Astrocyte (in vitro differentiated cells and primary cell): ENCODE data around the gene IL17RD.

ENCODE experiments used
- EZH2 ChIP-seq: IDR thresholded peaks from 2 replicates; pipeline ENCODE4 v1.6.1; 2012; ENCODE audit warnings: mild to moderate bottlenecking, low read length, inconsistent platforms; ENCODE audit not compliant: insufficient read depth
- TF ChIP-seq, protein P1 (sequence below): IDR thresholded peaks from 2 replicates; pipeline ENCODE4 v1.5.1; 2011; ENCODE audit warnings: low read depth, mild to moderate bottlenecking, inconsistent platforms, low read length, moderate library complexity; ENCODE audit not compliant: insufficient read depth

DNA sequence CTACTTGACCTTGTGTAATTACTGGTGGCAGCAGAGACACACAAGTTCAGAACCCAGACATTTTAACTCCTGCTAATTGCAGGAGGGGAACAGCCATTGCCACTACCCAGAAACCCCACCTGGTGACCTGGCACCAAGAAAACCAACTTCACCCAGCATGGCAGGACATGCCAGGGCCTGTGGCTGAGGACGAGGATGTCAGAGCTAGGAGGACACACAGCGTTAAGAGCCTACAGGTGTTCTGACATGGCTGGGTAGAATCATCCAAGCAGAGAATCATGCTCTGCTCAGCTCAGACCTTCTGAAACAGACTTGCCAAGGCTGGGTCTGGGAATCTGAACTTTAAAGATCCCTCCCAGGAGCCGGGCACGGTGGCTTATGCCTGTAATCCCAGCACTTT is 116.4 kb downstream of the IL17RD start:
- TF ChIP-seq, protein P1, sequence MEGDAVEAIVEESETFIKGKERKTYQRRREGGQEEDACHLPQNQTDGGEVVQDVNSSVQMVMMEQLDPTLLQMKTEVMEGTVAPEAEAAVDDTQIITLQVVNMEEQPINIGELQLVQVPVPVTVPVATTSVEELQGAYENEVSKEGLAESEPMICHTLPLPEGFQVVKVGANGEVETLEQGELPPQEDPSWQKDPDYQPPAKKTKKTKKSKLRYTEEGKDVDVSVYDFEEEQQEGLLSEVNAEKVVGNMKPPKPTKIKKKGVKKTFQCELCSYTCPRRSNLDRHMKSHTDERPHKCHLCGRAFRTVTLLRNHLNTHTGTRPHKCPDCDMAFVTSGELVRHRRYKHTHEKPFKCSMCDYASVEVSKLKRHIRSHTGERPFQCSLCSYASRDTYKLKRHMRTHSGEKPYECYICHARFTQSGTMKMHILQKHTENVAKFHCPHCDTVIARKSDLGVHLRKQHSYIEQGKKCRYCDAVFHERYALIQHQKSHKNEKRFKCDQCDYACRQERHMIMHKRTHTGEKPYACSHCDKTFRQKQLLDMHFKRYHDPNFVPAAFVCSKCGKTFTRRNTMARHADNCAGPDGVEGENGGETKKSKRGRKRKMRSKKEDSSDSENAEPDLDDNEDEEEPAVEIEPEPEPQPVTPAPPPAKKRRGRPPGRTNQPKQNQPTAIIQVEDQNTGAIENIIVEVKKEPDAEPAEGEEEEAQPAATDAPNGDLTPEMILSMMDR, result no peak
- no peak for TF ChIP-seq EZH2
